ENCODE data around the gene IER2.

Gene IER2, protein sequence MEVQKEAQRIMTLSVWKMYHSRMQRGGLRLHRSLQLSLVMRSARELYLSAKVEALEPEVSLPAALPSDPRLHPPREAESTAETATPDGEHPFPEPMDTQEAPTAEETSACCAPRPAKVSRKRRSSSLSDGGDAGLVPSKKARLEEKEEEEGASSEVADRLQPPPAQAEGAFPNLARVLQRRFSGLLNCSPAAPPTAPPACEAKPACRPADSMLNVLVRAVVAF

DNA sequence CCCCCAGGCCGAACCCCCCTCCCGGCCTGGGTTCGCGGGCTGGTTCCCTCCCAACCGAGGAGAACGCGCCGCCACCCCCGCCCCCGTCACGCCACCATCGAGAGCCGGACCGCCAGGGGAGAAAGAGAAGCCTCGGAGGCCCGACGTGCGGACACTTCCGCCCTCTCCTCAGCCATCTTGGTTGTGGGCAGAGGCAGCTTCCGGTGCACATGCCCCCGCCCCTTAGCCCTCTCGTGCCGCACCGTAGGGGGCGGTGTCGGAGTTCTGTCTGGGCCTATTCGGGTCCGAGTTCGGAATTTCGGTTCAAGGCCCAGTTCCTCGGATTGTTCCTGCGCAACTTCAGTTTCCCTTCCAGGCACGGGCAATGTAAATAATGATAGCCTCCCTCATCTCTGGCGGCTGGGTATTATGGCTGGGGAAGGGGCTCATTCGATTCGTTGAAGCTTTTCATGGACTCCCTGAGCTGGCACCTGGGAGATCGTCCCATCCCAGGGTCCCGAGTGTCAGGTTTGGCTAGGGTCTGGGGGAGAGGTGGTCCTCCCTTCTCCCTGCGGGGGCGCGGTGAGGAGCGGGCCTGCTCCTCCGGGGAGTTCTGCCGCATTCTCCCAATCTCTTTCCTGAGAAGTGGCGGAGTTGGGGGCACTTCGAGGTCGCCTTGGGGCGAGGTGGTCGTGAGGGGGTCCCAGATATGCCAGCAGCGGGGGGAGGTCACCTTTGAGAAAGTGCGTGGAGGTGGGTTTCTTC is at the start of gene IER2, which contains the start of gene STX10:
TSS of gene IER2 (plus strand) at position 225 of the 744 bp plus-strand sequence. CDS start 2,776 bp downstream, outside the sequence.
TSS of gene STX10 (minus strand) at position 189 of the 744 bp plus-strand sequence. CDS start 202 bp downstream, outside the sequence.
- Histone ChIP-seq H4K20me1 (ENCODE audit: low read depth, low read length) (no peaks in the 10 kb centered on the region; the same call in 1 of the 2 replicates), H3K9ac (ENCODE audit: low read length) (peak within 1 kb of the TSS; percentile 91), H3K27me3 (ENCODE audit: low read length) (no peaks in the 10 kb centered on the region), H3K27ac (ENCODE audit: low read depth, low read length) (peak within 1 kb of the TSS; percentile 90), H3F3A (ENCODE audit: insufficient read depth) (peaks cover 13% of the 10 kb centered on the region), H3K9me3 (ENCODE audit: insufficient read depth, low read length) (no peaks in the 10 kb centered on the region), H2AFZ (ENCODE audit: low read depth, low read length, severe bottlenecking) (peak within 1 kb of the TSS; percentile 64), H3K79me2 (ENCODE audit: insufficient read depth, low read length) (peaks cover 19% of the 10 kb centered on the region), H3K36me3 (ENCODE audit: low read length) (no peaks in the 10 kb centered on the region; the same call in 1 of the 2 replicates), H3K4me2 (ENCODE audit: low read depth, low read length, poor library complexity, severe bottlenecking) (peak within 1 kb of the TSS; percentile 97), H3K4me3 (ENCODE audit: insufficient read depth, low read length, poor library complexity, severe bottlenecking) (peak within 1 kb of the TSS; percentile 75), H3K9me2 (replicated peaks; ENCODE audit: insufficient read depth, low read length) (no peaks in the 10 kb centered on the region)
- TF ChIP-seq, protein P1, sequence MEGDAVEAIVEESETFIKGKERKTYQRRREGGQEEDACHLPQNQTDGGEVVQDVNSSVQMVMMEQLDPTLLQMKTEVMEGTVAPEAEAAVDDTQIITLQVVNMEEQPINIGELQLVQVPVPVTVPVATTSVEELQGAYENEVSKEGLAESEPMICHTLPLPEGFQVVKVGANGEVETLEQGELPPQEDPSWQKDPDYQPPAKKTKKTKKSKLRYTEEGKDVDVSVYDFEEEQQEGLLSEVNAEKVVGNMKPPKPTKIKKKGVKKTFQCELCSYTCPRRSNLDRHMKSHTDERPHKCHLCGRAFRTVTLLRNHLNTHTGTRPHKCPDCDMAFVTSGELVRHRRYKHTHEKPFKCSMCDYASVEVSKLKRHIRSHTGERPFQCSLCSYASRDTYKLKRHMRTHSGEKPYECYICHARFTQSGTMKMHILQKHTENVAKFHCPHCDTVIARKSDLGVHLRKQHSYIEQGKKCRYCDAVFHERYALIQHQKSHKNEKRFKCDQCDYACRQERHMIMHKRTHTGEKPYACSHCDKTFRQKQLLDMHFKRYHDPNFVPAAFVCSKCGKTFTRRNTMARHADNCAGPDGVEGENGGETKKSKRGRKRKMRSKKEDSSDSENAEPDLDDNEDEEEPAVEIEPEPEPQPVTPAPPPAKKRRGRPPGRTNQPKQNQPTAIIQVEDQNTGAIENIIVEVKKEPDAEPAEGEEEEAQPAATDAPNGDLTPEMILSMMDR (IDR thresholded peaks at IDR 0.05; ENCODE audit: insufficient read depth, low read length, poor library complexity, severe bottlenecking): peak; percentile 22
- no peak for TF ChIP-seq EZH2phosphoT487 (conservative IDR thresholded peaks at IDR 0.05; ENCODE audit: low read length)

DNA sequence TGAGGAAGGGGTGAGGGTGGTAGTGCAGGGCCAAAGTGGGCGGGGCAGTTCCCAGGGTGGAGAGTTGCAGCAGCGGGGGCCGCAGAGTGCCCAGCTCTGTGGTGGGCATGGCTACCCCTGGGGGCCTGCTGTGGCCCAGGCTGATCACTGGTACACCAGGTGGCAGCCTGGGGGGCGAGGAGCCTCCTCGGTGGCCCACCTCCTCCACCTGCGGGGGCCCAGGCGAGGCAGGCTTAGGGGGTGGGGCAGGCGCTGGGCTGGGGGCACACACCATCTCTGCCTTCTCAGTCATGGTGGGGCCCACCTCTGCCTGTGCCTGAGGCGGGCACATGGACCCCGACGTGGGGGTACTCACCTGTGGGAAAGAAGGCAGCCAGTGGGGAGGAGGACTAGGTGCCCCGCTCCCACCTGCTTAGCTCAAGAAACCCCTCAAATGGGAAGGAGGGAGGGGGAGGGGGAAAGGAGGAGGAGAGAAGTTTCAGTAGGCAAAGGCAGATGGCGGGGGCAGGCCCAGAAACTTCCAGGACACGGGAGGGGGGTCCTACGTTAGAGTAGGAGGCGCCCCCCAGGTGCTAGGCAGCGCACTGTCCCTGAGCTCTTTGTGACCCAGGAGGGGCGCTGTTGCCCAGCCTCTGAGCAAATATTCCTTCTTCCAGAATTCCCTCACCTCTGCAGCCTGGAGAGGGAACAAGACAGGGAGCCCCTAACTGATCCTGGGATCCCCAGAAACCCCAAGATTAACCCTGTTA is 49.2 kb upstream of the IER2 start:
- H3K4me2 ChIP-seq (ENCODE audit: low read depth, low read length, poor library complexity, severe bottlenecking): peak overlapping the region; percentile 65
- TF ChIP-seq, protein P1 (IDR thresholded peaks at IDR 0.05; ENCODE audit: insufficient read depth, low read length, poor library complexity, severe bottlenecking): peak; percentile 43
- no peak for TF ChIP-seq EZH2phosphoT487 (conservative IDR thresholded peaks at IDR 0.05; ENCODE audit: low read length)

DNA sequence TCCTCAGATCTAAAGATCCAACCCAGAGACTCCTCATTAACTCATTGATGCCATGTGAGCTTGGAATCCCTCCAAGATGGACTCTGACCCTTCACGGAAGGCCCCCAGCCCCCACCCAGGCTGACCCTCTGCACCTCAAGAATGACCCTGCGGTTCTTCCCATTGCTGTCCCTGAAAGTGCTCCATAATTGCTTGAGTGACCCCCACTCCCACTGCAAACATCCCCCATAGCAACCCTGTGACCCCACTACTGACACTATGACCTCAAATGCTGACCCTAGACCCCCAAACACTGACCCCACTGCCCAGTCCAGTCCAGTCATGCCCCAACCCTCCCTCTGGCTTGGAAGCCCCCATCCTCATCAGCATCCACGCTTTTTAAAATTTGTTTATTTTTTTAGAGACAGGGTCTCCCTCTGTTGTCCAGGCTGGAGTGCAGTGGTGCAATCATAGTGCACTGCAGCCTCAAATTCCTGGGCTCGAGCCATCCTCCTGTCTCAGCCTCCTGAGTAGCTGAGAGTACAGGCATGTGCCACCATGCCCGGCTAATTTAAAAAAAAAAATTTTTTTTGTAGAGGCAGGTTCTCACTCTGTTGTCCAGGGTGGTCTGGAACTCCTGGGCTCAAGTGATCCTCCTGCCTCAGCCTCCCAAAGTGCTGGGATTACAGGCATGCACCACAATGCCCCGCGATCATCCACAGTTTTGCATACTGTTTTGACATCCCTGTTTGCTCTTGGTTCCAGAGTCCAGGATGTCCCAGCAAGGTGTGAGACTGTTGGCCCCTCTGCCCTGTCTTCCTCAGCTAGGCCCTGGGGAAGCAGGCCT is 48.4 kb upstream of the IER2 start:
- H3K4me2 ChIP-seq (ENCODE audit: low read depth, low read length, poor library complexity, severe bottlenecking): peak overlapping the region; percentile 65
- H3K27me3 ChIP-seq (ENCODE audit: low read length): no peaks in the 10 kb centered on the region
- TF ChIP-seq, protein P1 (IDR thresholded peaks at IDR 0.05; ENCODE audit: insufficient read depth, low read length, poor library complexity, severe bottlenecking): peak; percentile 18
- TF ChIP-seq EZH2phosphoT487 (conservative IDR thresholded peaks at IDR 0.05; ENCODE audit: low read length): no peak
- H3K4me3 ChIP-seq (ENCODE audit: insufficient read depth, low read length, poor library complexity, severe bottlenecking): peak overlapping the region; percentile 77
- H2AFZ ChIP-seq (ENCODE audit: low read depth, low read length, severe bottlenecking): no peak overlapping the region
- H3K27ac ChIP-seq (ENCODE audit: low read depth, low read length): peak overlapping the region; percentile 92
- peaks cover 14% of the 10 kb centered on the region for H3K79me2 ChIP-seq (ENCODE audit: insufficient read depth, low read length)
- H4K20me1 ChIP-seq (ENCODE audit: low read depth, low read length): no peaks in the 10 kb centered on the region
- peaks cover 45% of the 10 kb centered on the region for H3F3A ChIP-seq (ENCODE audit: insufficient read depth)
- no peaks in the 10 kb centered on the region for H3K9me2 ChIP-seq (replicated peaks; ENCODE audit: insufficient read depth, low read length)
- H3K9ac ChIP-seq (ENCODE audit: low read length): peak overlapping the region; percentile 96
- H3K9me3 ChIP-seq (ENCODE audit: insufficient read depth, low read length): no peaks in the 10 kb centered on the region
- peaks cover 13% of the 10 kb centered on the region for H3K36me3 ChIP-seq (ENCODE audit: low read length)

More for the DNA sequence above, 49.2 kb upstream of the IER2 start:
- H3K4me3 ChIP-seq (ENCODE audit: insufficient read depth, low read length, poor library complexity, severe bottlenecking): peak overlapping the region; percentile 77
- H4K20me1 ChIP-seq (ENCODE audit: low read depth, low read length): no peaks in the 10 kb centered on the region
- H3K79me2 ChIP-seq (ENCODE audit: insufficient read depth, low read length): peaks cover 14% of the 10 kb centered on the region
- H3K27me3 ChIP-seq (ENCODE audit: low read length): no peaks in the 10 kb centered on the region
- H3K9me2 ChIP-seq (replicated peaks; ENCODE audit: insufficient read depth, low read length): no peaks in the 10 kb centered on the region
- peak overlapping the region; percentile 96 for H3K9ac ChIP-seq (ENCODE audit: low read length)
- H3F3A ChIP-seq (ENCODE audit: insufficient read depth): peaks cover 42% of the 10 kb centered on the region
- peaks cover 13% of the 10 kb centered on the region for H3K36me3 ChIP-seq (ENCODE audit: low read length)
- H3K9me3 ChIP-seq (ENCODE audit: insufficient read depth, low read length): no peaks in the 10 kb centered on the region
- H2AFZ ChIP-seq (ENCODE audit: low read depth, low read length, severe bottlenecking): no peak overlapping the region
- no peak overlapping the region for H3K27ac ChIP-seq (ENCODE audit: low read depth, low read length)
